Stimulated activated CD8-positive, alpha-beta memory T cell treated with anti-CD3 and anti-CD28 coated beads, Interleukin-2, amount 100 ng/mL, for 1 hour (primary cell): Measurements from ENCODE around the gene C2CD2L.
A peak's percentile ranks its signal among the peaks of the same experiment; 100 is the strongest.
"Not testable (repeated sequence)": the region's sequence is repeated elsewhere in the genome, so short reads cannot be mapped to it uniquely, and the experiment has no call there.

Experiments
- DNase-seq, 2 donors: peaks; one replicate each; pipeline ENCODE4 v3.0.0-alpha.2; 2020; ENCODE audit warnings: low read depth in 2 of 2

Gene C2CD2L

GRCh38 chr11:119115484-119116234 is 8.5 kb downstream of the C2CD2L start:
- DNase-seq = no peak

GRCh38 chr11:119116235-119116594 is 9.1 kb downstream of the C2CD2L start:
- DNase-seq = no peak

GRCh38 chr11:119116601-119117000 is 9.5 kb downstream of the C2CD2L start:
- DNase-seq = no peak

- no peak for DNase-seq
Measured at GRCh38 chr11:119117004-119117706, 10.0 kb downstream of the C2CD2L start.

GRCh38 chr11:119118227-119118626 is 11.1 kb downstream of the C2CD2L start:
- no peak for DNase-seq

GRCh38 chr11:119118946-119119345 is 11.8 kb downstream of the C2CD2L start:
- no peak for DNase-seq

GRCh38 chr11:119120639-119121007 is 13.5 kb downstream of the C2CD2L start:
- DNase-seq = no peak

- peak; percentile 99 for DNase-seq
Measured at GRCh38 chr11:119121008-119121810, 14.1 kb downstream of the C2CD2L start, which contains the start of gene HINFP. Gene HINFP (plus strand): TSS chr11:119121580. CDS start chr11:119126945, 5,365 bp downstream.

GRCh38 chr11:119121811-119122124 is 14.6 kb downstream of the C2CD2L start:
- no peak for DNase-seq

- DNase-seq = no peak
Measured at GRCh38 chr11:119125821-119126220, 18.7 kb downstream of the C2CD2L start.

GRCh38 chr11:119126675-119127268 is 19.6 kb downstream of the C2CD2L start:
- DNase-seq = no peak

- no peak for DNase-seq
Measured at GRCh38 chr11:119130662-119131061, 23.5 kb downstream of the C2CD2L start.

- DNase-seq = no peak
Measured at GRCh38 chr11:119134389-119134978, 27.3 kb downstream of the C2CD2L start.

- DNase-seq = not testable (repeated sequence)
Measured at GRCh38 chr11:119139276-119139675, 32.1 kb downstream of the C2CD2L start.

GRCh38 chr11:119144825-119145486 is 37.8 kb downstream of the C2CD2L start:
- DNase-seq = no peak

- DNase-seq = no peak
Measured at GRCh38 chr11:119145551-119145950, 38.4 kb downstream of the C2CD2L start.

GRCh38 chr11:119147604-119148333 is 40.6 kb downstream of the C2CD2L start:
- DNase-seq = no peak

- no peak for DNase-seq
Measured at GRCh38 chr11:119148720-119149017, 41.5 kb downstream of the C2CD2L start.

- no peak for DNase-seq
Measured at GRCh38 chr11:119149018-119149785, 42.1 kb downstream of the C2CD2L start, which contains the start of gene ABCG4. Gene ABCG4 (plus strand): TSS chr11:119149052. CDS start chr11:119149966, 914 bp downstream.

- DNase-seq = no peak
Measured at GRCh38 chr11:119149786-119150275, 42.7 kb downstream of the C2CD2L start.
